GM12891 (cell line): ENCODE results near the gene CPVL.

ENCODE experiments used
- DNase-seq: peaks from one replicate; pipeline ENCODE4 v3.0.0; 2011; ENCODE audit warnings: low spot score; ENCODE audit not compliant: insufficient read length
- FAIRE-seq: peaks from 2 replicates; lab custom pipeline; 2011; peaks lifted over from hg19 to GRCh38; lab: Jason Lieb, UNC
- PAX5 ChIP-seq: IDR thresholded peaks from 2 replicates; pipeline ENCODE4 v1.6.1; 2011; ENCODE audit warnings: low read length, moderate library complexity, mild to moderate bottlenecking; ENCODE audit not compliant: insufficient read depth, severe bottlenecking
- POLR2A ChIP-seq: IDR thresholded peaks from 2 replicates; pipeline ENCODE4 v1.6.1; 2011; ENCODE audit warnings: low read depth, low read length, control low read depth
- POLR2AphosphoS5 ChIP-seq: IDR thresholded peaks from 2 replicates; pipeline ENCODE4 v1.6.1; 2011; ENCODE audit warnings: low read depth, low read length, control low read depth
- POU2F2 ChIP-seq: IDR thresholded peaks from 2 replicates; pipeline ENCODE4 v1.6.1; 2011; ENCODE audit warnings: low read depth, mild to moderate bottlenecking, control low read depth, low read length, moderate library complexity
- SPI1 ChIP-seq: IDR thresholded peaks from 2 replicates; pipeline ENCODE4 v1.6.1; 2011; ENCODE audit warnings: low read depth, low read length, control low read depth
- TAF1 ChIP-seq: IDR thresholded peaks from 2 replicates; pipeline ENCODE4 v1.6.1; 2011; ENCODE audit warnings: low read depth, low read length, control low read depth

The CPVL gene

GRCh38 chr7:28960071-28960840 lies 186.1 kb downstream of the CPVL start:
- no peak for TF ChIP-seq TAF1
- no peak for TF ChIP-seq POLR2A
- FAIRE-seq (no peak), DNase-seq (no peak)

- FAIRE-seq (no peak), DNase-seq (no peak)
- no peak for TF ChIP-seq TAF1
- no peak for TF ChIP-seq POU2F2
- TF ChIP-seq POLR2AphosphoS5, result no peak
- TF ChIP-seq SPI1, result no peak
- no peak for TF ChIP-seq POLR2A
- no peak for TF ChIP-seq PAX5
Measured at GRCh38 chr7:28958980-28959347, 187.4 kb downstream of the CPVL start.

GRCh38 chr7:28958235-28958979 lies 187.9 kb downstream of the CPVL start, which contains the start of gene TRIL:
Gene TRIL, minus strand, starts transcription at chr7:28958330. Its CDS starts 284 bp downstream, at chr7:28958046.
- DNase-seq (peak; percentile 19), FAIRE-seq (no peak)
- TF ChIP-seq POU2F2, result no peak
- TF ChIP-seq SPI1, result no peak
- TF ChIP-seq PAX5, result no peak
- no peak for TF ChIP-seq TAF1
- no peak for TF ChIP-seq POLR2AphosphoS5
- TF ChIP-seq POLR2A, result no peak

- peak; percentile 16 for DNase-seq
- TF ChIP-seq TAF1, result no peak
- TF ChIP-seq POLR2AphosphoS5, result no peak
- no peak for TF ChIP-seq SPI1
- TF ChIP-seq PAX5, result no peak
- TF ChIP-seq POLR2A, result no peak
- no peak for TF ChIP-seq POU2F2
- no peak for FAIRE-seq
Measured at GRCh38 chr7:28957751-28958234, 188.5 kb downstream of the CPVL start.

- peak; percentile 17 for DNase-seq
- no peak for FAIRE-seq
Measured at GRCh38 chr7:28957064-28957750, 189.1 kb downstream of the CPVL start.

GRCh38 chr7:28956608-28957063 lies 189.7 kb downstream of the CPVL start:
- FAIRE-seq (no peak), DNase-seq (peak; percentile 37)
- TF ChIP-seq POLR2A (no peak), SPI1 (no peak), TAF1 (no peak), POU2F2 (no peak), POLR2AphosphoS5 (no peak), PAX5 (no peak)

More at GRCh38 chr7:28957064-28957750, 189.1 kb downstream of the CPVL start:
- no peak for TF ChIP-seq POU2F2
- no peak for TF ChIP-seq PAX5
- TF ChIP-seq TAF1, result no peak
- no peak for TF ChIP-seq SPI1
- no peak for TF ChIP-seq POLR2A
- no peak for TF ChIP-seq POLR2AphosphoS5

GRCh38 chr7:28955718-28956607 lies 190.4 kb downstream of the CPVL start:
- no peak for FAIRE-seq
- peak; percentile 18 for DNase-seq
- no peak for TF ChIP-seq POLR2A
- TF ChIP-seq TAF1, result no peak

GRCh38 chr7:28955356-28955717 lies 191.0 kb downstream of the CPVL start:
- no peak for DNase-seq
- no peak for FAIRE-seq
- TF ChIP-seq PAX5, result no peak
- TF ChIP-seq SPI1, result no peak
- no peak for TF ChIP-seq TAF1
- no peak for TF ChIP-seq POLR2A
- no peak for TF ChIP-seq POU2F2
- no peak for TF ChIP-seq POLR2AphosphoS5

GRCh38 chr7:28954946-28955345 lies 191.4 kb downstream of the CPVL start:
- TF ChIP-seq POLR2AphosphoS5, result no peak
- TF ChIP-seq PAX5, result no peak
- TF ChIP-seq SPI1, result no peak
- no peak for TF ChIP-seq POU2F2
- no peak for TF ChIP-seq POLR2A
- TF ChIP-seq TAF1, result no peak
- FAIRE-seq (no peak), DNase-seq (no peak)
